SK-N-MC (cell line): ENCODE measurements around the gene AMBP.

Source experiments
- EZH2 ChIP-seq: fragments of 200-600 bp; sonication (generic); IDR thresholded peaks from one replicate; pipeline ENCODE4 v1.6.1; 2017; ENCODE audit warnings: antibody characterized with exemption
- POLR2AphosphoS5 ChIP-seq: IDR thresholded peaks from 2 replicates; pipeline ENCODE4 v1.6.1; 2012; ENCODE audit warnings: mild to moderate bottlenecking, low read depth, low read length, borderline replicate concordance

GRCh38 chr9:114048533-114049415 is 29.3 kb downstream of the AMBP start:
- TF ChIP-seq EZH2 (no peak), POLR2AphosphoS5 (no peak)
